ENCODE data around the gene AGBL1. TPM values are rescaled to one million over a fixed set of nuclear protein-coding genes. Genes with fewer than 3 reads are reported as not detected.

The AGBL1 gene
- polyA plus RNA-seq, 2 of the 4 experiments (the other 2 are of a cell fraction): not detected

- 0% methylated on average over 5 of the region's 5 CpGs for WGBS (ENCODE audit: missing lambda C conversion rate)
- H3K4me3 ChIP-seq: no peak overlapping the region
- H3K9me3 ChIP-seq: no peaks in the 10 kb centered on the region
- TF ChIP-seq HDAC2 (IDR thresholded peaks at IDR 0.05) (no peak), KDM1A (IDR thresholded peaks at IDR 0.05; ENCODE audit: low read depth) (no peak), SREBF2 (IDR thresholded peaks at IDR 0.05) (no peak), GATA3 (IDR thresholded peaks at IDR 0.05; ENCODE audit: borderline replicate concordance) (no peak), NR3C1 (IDR thresholded peaks at IDR 0.05) (no peak), MAX (IDR thresholded peaks at IDR 0.05) (no peak), ELK1 (IDR thresholded peaks at IDR 0.05; ENCODE audit: low read depth, low read length) (no peak), ZNF302 (CRISPR knock-in tag; IDR thresholded peaks at IDR 0.05) (no peak), EHMT2 (IDR thresholded peaks at IDR 0.05; ENCODE audit: low read depth) (no peak), ATOH8 (CRISPR knock-in tag; IDR thresholded peaks at IDR 0.05; ENCODE audit: low read depth) (no peak), KDM5A (IDR thresholded peaks at IDR 0.05) (no peak), CTCF (IDR thresholded peaks at IDR 0.05) (no peak)
- FAIRE-seq (no peak), DNase-seq (ENCODE audit: low read depth in 1 of 2, low spot score in 1 of 2) (no peak), ATAC-seq (no peak)
- H3K27ac ChIP-seq: no peak overlapping the region
- CTCF ChIA-PET: no interaction called here
- POLR2A ChIA-PET: no interaction called here
- H3K4me1 ChIP-seq: no peaks in the 10 kb centered on the region
- no peak overlapping the region for H3K4me2 ChIP-seq
Observed at GRCh38 chr15:86259589-86259988, 179.9 kb downstream of the AGBL1 start.

- no peaks in the 10 kb centered on the region for H3K4me1 ChIP-seq
- WGBS (ENCODE audit: missing lambda C conversion rate): 2% methylated on average over 2 of the region's 2 CpGs
- H3K4me2 ChIP-seq: no peak overlapping the region
- no peak for FAIRE-seq
- no peak for DNase-seq (ENCODE audit: low read depth in 1 of 2, low spot score in 1 of 2)
- ChIA-PET POLR2A (no interaction called here), CTCF (no interaction called here)
- H3K9me3 ChIP-seq: no peaks in the 10 kb centered on the region
- TF ChIP-seq RAD21 (conservative IDR thresholded peaks at IDR 0.05 in 1 of 2, IDR thresholded peaks at IDR 0.05 in 1 of 2) (no peak), REST (IDR thresholded peaks at IDR 0.05) (no peak), E2F6 (IDR thresholded peaks at IDR 0.05; ENCODE audit: borderline replicate concordance, low read depth) (no peak)
- no peak for ATAC-seq
- H3K27ac ChIP-seq: no peak overlapping the region
- H3K4me3 ChIP-seq: no peak overlapping the region
Observed at GRCh38 chr15:86263230-86263629, 183.6 kb downstream of the AGBL1 start.

Data from A549 (cell line).